ENCODE results near the gene HSPA1L.

Gene HSPA1L

GRCh38 chr6:31784098-31784925 lies 30.8 kb downstream of the HSPA1L start:
- DNase-seq (ENCODE audit: low read depth in 2 of 2, low spot score in 1 of 2) = no peak

- no peak for DNase-seq (ENCODE audit: low read depth in 2 of 2, low spot score in 1 of 2)
These were observed 32.8 kb downstream of the HSPA1L start for GRCh38 chr6:31782126-31782855.

DNA sequence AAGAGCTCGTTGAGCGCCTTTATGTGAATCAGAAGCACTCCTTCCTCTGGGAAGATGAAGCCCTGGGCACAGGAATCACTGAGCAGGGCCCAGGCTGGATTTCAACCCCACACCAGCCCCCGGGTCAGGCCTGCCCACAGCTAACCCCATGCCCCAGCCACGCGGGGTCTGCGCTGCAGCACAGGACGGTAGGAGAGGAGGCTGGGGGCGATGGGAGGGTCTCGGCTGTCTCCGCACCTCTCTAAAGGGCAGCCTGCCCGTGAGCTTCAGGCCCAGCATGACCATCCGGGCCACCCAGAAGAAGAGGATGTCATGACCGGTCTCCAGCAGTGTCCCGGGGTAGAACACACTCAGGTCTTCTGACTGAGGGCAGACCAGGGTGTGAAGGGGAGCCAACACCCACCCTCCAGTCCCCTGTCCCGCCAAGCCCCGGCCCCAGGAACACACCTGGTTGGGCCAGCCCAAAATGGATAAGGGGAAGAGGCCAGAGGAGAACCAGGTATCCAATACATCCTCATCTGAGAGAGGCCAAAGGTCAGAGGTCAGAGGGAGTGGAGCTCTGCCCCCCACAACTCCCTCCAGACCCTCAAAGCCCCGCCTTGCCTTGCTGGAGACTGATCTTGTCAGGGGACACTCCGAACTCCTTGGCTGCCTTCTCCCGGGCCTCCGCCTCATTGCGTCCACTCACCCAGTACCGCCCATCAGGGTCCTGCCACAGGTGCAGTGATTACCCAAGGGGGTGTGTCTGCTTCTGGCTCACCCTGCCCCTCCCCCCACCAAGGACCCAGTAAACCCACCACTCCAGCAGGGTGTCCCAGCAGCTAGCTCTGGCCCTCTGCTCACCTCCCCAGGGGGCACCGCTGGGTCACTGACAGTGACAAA lies 33.6 kb downstream of the HSPA1L start:
- DNase-seq (ENCODE audit: low read depth in 2 of 2, low spot score in 1 of 2) = no peak

- no peak for DNase-seq (ENCODE audit: low read depth in 2 of 2, low spot score in 1 of 2)
These were observed 34.4 kb downstream of the HSPA1L start for GRCh38 chr6:31780507-31781243.

GRCh38 chr6:31779908-31780307 lies 35.2 kb downstream of the HSPA1L start:
- DNase-seq (ENCODE audit: low read depth in 2 of 2, low spot score in 1 of 2) = no peak

DNA sequence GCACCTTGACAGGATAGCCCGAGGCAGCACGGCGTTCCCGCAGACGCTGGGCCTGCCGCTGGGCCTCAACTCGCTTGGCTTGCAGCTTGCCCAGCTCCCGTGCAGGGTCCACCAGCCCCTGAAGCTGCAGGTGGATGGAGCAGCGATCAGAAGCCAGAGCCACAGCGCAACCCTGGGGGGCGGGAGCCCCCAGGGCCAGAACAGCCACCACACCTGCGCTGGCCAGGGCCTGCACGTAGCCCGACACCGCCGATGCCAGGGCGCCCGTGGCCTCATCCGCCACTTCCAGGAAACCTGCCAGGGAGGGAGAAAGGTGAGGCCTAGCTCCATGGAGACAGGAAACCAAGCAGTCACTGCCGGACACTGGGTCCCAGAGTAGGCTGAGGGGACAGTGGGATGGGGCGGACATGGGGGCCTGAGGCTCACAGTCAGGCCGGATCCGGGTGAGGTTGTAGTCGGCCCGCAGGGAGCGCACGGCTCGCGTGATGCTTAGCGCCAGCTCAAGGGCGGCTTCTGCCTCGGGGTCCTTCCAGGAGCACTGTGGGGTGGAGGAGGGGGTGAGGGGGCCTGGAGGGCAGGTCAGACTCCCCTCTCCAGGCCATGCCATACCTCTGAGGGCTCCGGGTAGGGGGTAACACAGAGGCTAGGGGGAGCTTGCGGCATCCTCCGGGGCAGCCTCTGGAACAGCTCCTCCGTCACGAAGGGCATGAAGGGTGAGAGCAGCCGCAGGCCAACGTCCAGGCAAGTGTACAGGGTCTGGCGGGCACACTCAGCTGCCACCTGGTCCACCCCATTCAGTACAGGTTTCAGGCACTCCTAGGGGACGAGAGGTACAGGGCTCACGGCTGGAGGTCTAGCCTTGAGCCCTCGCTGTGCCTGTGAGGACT lies 35.8 kb downstream of the HSPA1L start:
- DNase-seq (ENCODE audit: low read depth in 2 of 2, low spot score in 1 of 2) = no peak

GRCh38 chr6:31778193-31778592 lies 36.9 kb downstream of the HSPA1L start:
- no peak for DNase-seq (ENCODE audit: low read depth in 2 of 2, low spot score in 1 of 2)

DNA sequence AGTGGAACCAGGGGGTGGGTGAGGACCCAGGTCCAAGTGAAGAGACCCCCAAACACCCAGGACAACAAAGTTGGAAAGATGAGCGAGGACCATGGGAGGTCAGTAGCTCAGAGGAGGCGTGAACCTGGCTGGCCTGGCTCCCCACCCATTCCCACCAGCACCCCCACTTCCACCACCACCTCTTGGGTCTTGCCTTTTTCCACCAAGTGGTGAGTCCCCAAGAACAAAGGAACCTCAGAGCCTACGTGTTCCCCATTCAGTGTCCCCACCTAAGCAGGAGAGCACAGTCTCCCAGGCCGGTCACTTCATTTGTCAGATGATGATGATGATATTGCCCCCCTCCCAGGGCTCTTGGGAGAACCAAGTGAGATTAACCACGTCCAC lies 37.4 kb downstream of the HSPA1L start:
- DNase-seq (ENCODE audit: low read depth in 2 of 2, low spot score in 1 of 2) = no peak

DNA sequence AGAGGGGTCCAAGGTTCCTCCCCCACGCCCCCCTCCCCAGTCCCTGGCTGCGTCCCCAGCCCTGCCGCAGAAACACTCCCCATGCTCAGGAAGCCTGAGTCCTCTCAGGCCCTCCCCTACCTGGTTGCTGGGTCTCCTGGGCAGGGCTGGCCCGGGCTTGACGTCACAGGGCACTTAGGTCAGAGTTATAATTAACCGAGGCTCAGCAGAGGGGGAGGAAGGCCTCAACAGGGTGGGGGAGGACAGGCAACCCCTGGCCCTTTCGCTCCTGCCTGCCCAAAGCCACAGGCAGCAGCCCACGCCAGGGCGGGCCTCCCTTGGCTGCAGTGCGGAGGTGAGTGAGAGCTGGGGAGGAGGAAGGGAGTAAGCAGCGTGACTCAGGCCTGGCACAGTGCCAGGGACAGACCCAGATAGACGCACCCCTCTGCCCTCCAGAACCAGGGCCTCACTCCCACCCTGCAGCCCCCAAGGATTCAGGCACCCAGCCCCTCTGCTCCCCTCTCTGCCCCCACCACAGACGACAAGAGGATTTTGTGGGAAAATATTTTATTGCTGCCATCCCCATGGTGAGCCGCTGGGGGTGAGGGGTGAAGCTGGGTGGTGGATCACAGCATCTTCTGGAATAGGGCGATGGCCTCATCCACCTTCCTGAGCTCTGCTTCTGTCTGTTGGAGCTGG lies 38.0 kb downstream of the HSPA1L start, which contains the start of gene VWA7:
Gene VWA7, minus strand, starts transcription at position 340 of the 678 bp plus-strand sequence. CDS start 549 bp downstream, outside the sequence.
- DNase-seq (ENCODE audit: low read depth in 2 of 2, low spot score in 1 of 2) = peak; percentile 53 to 73

DNA sequence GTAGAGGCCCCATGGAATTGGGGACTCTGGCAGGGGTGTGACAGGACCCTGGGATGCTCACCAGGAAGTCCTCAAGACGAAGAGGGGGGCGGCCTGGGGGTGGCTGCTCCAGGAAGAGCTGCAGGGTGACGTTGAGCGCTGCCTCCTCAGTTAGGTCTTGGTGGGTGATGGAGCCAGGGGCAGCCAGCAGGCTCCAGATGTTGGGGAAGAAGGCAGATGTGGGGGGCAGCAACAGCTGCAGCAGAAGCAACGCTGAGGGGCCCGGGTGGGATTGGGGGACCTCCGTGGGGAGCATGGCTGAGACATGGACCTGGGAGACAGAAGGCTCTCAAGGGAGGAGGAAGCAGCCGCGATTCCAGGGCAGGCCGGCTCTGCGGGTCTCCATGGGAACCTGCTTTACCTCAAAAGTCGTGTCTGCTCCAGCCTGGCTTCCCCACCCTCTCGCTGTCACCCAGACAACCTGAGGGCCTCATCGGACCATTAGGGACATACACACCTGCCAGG lies 38.5 kb downstream of the HSPA1L start:
- no peak for DNase-seq (ENCODE audit: low read depth in 2 of 2, low spot score in 1 of 2)

DNA sequence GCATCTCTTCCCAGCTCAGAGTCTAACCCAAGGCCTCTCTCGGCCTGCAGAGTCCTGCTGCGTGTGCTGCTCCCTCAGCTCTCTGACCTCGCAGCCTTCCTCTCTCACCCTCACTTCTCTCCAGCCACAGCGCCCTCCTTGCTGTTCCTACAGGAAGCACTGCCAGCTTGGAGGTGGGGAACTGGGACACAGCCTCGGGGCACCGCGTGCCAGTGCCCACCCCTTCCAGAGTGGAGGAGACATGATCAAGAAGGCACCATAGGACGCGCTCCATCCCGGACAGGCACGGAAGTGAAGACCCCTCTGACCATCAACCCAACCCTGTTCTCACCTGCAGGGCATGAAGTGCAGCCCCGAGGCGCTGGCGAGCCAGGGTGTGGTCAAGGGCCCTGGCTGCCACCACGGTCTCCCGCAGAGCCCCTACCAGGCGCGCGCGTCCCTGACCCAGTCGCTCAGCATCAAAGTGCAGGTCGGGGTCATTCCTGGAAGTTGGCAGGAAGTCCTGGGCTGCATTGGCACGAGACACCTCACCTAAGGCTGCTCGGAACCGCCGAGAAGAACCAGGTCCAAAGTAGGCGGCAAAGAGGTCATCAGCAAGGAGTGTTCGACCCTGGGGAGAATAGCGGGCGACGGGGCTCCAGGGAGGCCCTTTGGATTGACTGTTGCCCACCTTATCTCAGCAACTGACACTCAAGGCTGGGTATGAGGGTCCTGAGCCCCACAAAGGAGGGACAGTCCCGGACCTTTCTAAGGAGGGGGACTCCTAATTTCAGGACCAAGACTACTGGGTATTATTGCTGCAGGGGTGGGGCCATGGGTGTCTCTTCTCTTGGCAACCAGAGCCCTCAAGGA lies 39.2 kb downstream of the HSPA1L start:
- no peak for DNase-seq (ENCODE audit: low read depth in 2 of 2, low spot score in 1 of 2)

- DNase-seq (ENCODE audit: low read depth in 2 of 2, low spot score in 1 of 2) = no peak
These were observed 39.9 kb downstream of the HSPA1L start for GRCh38 chr6:31775184-31775583.

GRCh38 chr6:31771992-31772358 lies 43.1 kb downstream of the HSPA1L start:
- DNase-seq (ENCODE audit: low read depth in 2 of 2, low spot score in 1 of 2) = peak in 1 of 2 donors; percentile 24

DNA sequence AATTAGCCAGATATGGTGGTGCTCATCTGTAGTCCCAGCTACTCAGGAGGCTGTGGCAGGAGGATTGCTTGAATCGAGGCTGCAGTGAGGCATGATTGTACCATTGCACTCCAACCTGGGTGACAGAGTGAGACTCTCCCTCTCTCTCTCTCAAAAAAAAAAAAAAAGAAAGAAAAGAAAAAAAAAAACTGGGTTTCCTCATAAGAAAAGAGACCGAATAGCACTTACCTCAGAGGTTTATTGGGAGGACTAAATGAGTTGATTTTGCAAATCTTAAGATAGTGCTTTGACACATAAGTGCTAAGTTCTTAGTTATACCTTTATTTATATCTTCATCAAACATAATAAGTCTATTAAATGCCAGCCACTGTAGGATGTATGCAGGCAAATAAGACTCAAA lies 44.2 kb downstream of the HSPA1L start:
- no peak for DNase-seq (ENCODE audit: low read depth in 2 of 2, low spot score in 1 of 2)

DNA sequence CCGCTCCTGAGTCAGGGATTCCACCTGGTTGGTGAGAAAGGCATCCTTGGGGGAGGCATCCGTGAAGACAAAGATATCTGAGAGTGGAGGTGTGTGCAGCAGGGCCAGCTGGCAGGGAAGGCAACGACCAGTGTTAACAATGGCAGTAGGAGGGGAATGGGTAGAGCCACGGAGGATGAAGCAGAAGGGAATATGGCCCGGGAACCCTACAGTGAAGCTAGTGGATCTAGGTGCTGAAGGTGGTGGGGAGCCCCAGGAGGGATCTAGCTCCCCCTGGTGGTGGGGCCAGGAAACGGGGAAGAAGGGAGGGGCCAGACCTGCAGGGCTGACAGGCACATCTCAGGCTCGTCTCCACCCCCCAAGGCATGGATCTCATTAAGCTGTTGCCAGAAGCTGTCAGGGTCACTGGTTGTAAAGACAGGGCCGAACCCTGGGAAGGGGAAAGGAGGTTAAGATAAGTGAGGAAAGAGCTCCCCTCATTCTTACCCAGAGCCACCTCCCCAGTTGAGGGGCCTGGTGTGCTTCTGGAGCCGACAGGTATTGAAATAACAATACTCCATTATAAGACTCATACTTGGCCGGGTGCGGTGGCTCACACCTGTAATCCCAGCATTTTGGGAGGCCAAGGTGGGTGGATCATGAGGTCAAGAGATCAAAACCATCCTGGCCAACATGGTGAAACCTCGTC lies 45.3 kb downstream of the HSPA1L start:
- peak; percentile 65 to 67 for DNase-seq (ENCODE audit: low read depth in 2 of 2, low spot score in 1 of 2)

GRCh38 chr6:31768363-31769257 lies 46.5 kb downstream of the HSPA1L start:
- DNase-seq (ENCODE audit: low read depth in 2 of 2, low spot score in 1 of 2) = no peak
